Transverse colon (tissue), 4 donors: ENCODE data around the gene CDKN1C. TPM values are rescaled to one million over a fixed set of nuclear protein-coding genes. Genes with fewer than 3 reads are reported as not detected.

Experiments used
- DNase-seq: peaks from one replicate; pipeline ENCODE4 v3.0.0-alpha.2; 2019
- H3K27ac ChIP-seq, 4 donors: fragments of 200-600 bp; sonication (generic); 2 replicates each; pipeline ENCODE4 v1.5.1; 2016 to 2018; ENCODE audit warnings: inconsistent platforms in 4 of 4
- H3K27me3 ChIP-seq: fragments of 200-600 bp; sonication (generic); 2 replicates; pipeline ENCODE4 v1.5.1; 2017; ENCODE audit warnings: inconsistent platforms
- H3K36me3 ChIP-seq, 4 donors: fragments of 200-600 bp; sonication (generic); 2 replicates each; pipeline ENCODE4 v1.5.1; 2017 to 2019; ENCODE audit warnings: inconsistent platforms in 4 of 4
- H3K4me1 ChIP-seq, 4 donors: fragments of 200-600 bp; sonication (generic); 2 replicates each; pipeline ENCODE4 v1.5.1; 2017 to 2020; ENCODE audit warnings: inconsistent platforms in 4 of 4
- H3K4me3 ChIP-seq, 4 donors: fragments of 200-600 bp; sonication (generic); 1 replicate in 1 of 4; 2 replicates in 3 of 4; pipeline versions ENCODE4 v1.5.1 to v1.6.1; 2017 to 2019; ENCODE audit warnings: inconsistent platforms in 4 of 4
- H3K9me3 ChIP-seq, 2 donors: fragments of 200-600 bp; sonication (generic); 2 replicates each; pipeline ENCODE4 v1.5.1; 2017 to 2019; ENCODE audit warnings: inconsistent platforms in 2 of 2
- CTCF ChIP-seq, 5 experiments: fragments of 200-600 bp in 3 of 5; fragments of 450-650 bp in 2 of 5; sonication (generic) in 3 of 5; IDR thresholded peaks; 1 replicate in 2 of 5; 2 replicates in 3 of 5; pipeline ENCODE4 v1.5.1; 2016 to 2017; ENCODE audit warnings: antibody characterized with exemption in 5 of 5, inconsistent platforms in 3 of 5, mild to moderate bottlenecking in 2 of 5, moderate library complexity in 1 of 5
- EP300 ChIP-seq: sonication (generic); formaldehyde crosslinking; IDR thresholded peaks from one replicate; pipeline ENCODE4 v1.6.1; 2017; ENCODE audit warnings: antibody characterized with exemption, low read depth
- POLR2A ChIP-seq: fragments of 450-650 bp; IDR thresholded peaks from one replicate; pipeline ENCODE4 v1.6.1; 2016; ENCODE audit warnings: antibody characterized with exemption, mild to moderate bottlenecking, moderate library complexity
- POLR2AphosphoS5 ChIP-seq, 3 donors: sonication (generic); formaldehyde crosslinking; IDR thresholded peaks; one replicate each; pipeline ENCODE4 v1.6.1; 2016; ENCODE audit warnings: antibody characterized with exemption in 3 of 3
- WGBS, 2 donors: methylation state at CpG; one replicate each; pipeline ENCODE4 v1.1.5; 2018; ENCODE audit warnings: low coverage in 1 of 2; 5-methylcytosine and 5-hydroxymethylcytosine counted together
- in situ Hi-C, 4 donors: fragments of 200-750 bp; cut with MboI; loops; one replicate each; pipeline versions ENCODE4 v1.15.0 to v1.15.1; 2017; ENCODE audit warnings: low sequenced_read_pairs in 3 of 4, low pct_ligation_motif_present in 1 of 4, low pct_unique_long_range_greater_than_20kb in 1 of 4
- intact Hi-C: fragments of 100-400 bp; cut with DNase I; formaldehyde crosslinking; loops from one replicate; pipeline ENCODE4 v1.15.1; 2023; ENCODE audit warnings: low total_unique reads
- total RNA-seq, 4 donors: library from RNA; depleted of rRNA; stranded (reverse); fragments of >200 nt; gene quantifications; one replicate each; pipeline ENCODE4 v1.1.0, GENCODE V29; 2016

The CDKN1C gene
- total RNA-seq, 4 donors from 2014 or later = 12.4 to 40.0 (median 27.7) TPM

- in situ Hi-C loops = loop anchor here in 1 of 4 donors (10.0 kb wide), 1 partner anchor 446 kb away; no protein-coding TSS in a partner anchor
- no peak overlapping the region for H3K27ac ChIP-seq
These were observed 14.4 kb downstream of the CDKN1C start for GRCh38 chr11:2870969-2871680.

GRCh38 chr11:2870460-2870859 lies 15.1 kb downstream of the CDKN1C start:
- H3K9me3 ChIP-seq = no peaks in the 10 kb centered on the region
- no peak overlapping the region for H3K27ac ChIP-seq
- intact Hi-C loops (no loop called here), in situ Hi-C loops (loop anchor here in 1 of 4 donors (10.0 kb wide), 1 partner anchor 446 kb away; no protein-coding TSS in a partner anchor)
- H3K36me3 ChIP-seq = no peaks in the 10 kb centered on the region
- WGBS, 2 donors = 72% methylated on average over 17 of the region's 17 CpGs; no CpG with 5 or more reads in 1 of the 2 donors
- H3K27me3 ChIP-seq = peaks cover 50% of the 10 kb centered on the region
- H3K4me3 ChIP-seq = no peak overlapping the region
- TF ChIP-seq POLR2AphosphoS5 (IDR thresholded peaks at IDR 0.05) (no peak), POLR2A (no peak), CTCF (IDR thresholded peaks at IDR 0.05) (no peak), EP300 (no peak)
- DNase-seq = no peak
- no peaks in the 10 kb centered on the region for H3K4me1 ChIP-seq

More at GRCh38 chr11:2870969-2871680, 14.4 kb downstream of the CDKN1C start:
- no peak for DNase-seq
- Histone ChIP-seq H3K4me1 (no peaks in the 10 kb centered on the region), H3K4me3 (no peak overlapping the region), H3K36me3 (no peaks in the 10 kb centered on the region), H3K27me3 (peaks cover 50% of the 10 kb centered on the region), H3K9me3 (no peaks in the 10 kb centered on the region)
- no peak for TF ChIP-seq POLR2A
- TF ChIP-seq POLR2AphosphoS5 (IDR thresholded peaks at IDR 0.05) = no peak
- no peak for TF ChIP-seq CTCF (IDR thresholded peaks at IDR 0.05)
- TF ChIP-seq EP300 = no peak
- 50 to 68% methylated on average over 2 to 22 of the region's 22 CpGs for WGBS, 2 donors
- intact Hi-C loops = no loop called here

- H3K4me1 ChIP-seq = no peaks in the 10 kb centered on the region
- H3K36me3 ChIP-seq = no peaks in the 10 kb centered on the region
- 0 to 47% methylated on average over 2 to 64 of the region's 90 CpGs for WGBS, 2 donors
- no peak overlapping the region for H3K4me3 ChIP-seq
- no peak for TF ChIP-seq EP300
- no peak for TF ChIP-seq CTCF (IDR thresholded peaks at IDR 0.05)
- no peak for TF ChIP-seq POLR2AphosphoS5 (IDR thresholded peaks at IDR 0.05)
- no peak for TF ChIP-seq POLR2A
- H3K27ac ChIP-seq = no peak overlapping the region
- intact Hi-C loops (no loop called here), in situ Hi-C loops (loop anchor here in 1 of 4 donors (10.0 kb wide), 1 partner anchor 445 kb away; no protein-coding TSS in a partner anchor)
- DNase-seq = no peak
- H3K27me3 ChIP-seq = peaks cover 51% of the 10 kb centered on the region
- H3K9me3 ChIP-seq = no peaks in the 10 kb centered on the region
These were observed 15.8 kb downstream of the CDKN1C start for GRCh38 chr11:2869561-2870427.

- TF ChIP-seq CTCF (IDR thresholded peaks at IDR 0.05) = no peak
- TF ChIP-seq POLR2AphosphoS5 (IDR thresholded peaks at IDR 0.05) = no peak
- TF ChIP-seq EP300 = no peak
- no peak for TF ChIP-seq POLR2A
- H3K4me3 ChIP-seq = no peak overlapping the region
- no peaks in the 10 kb centered on the region for H3K36me3 ChIP-seq
- intact Hi-C loops = no loop called here
- H3K27me3 ChIP-seq = peaks cover 58% of the 10 kb centered on the region
- H3K27ac ChIP-seq = no peak overlapping the region
- no peaks in the 10 kb centered on the region for H3K4me1 ChIP-seq
- 50% methylated on average over 37 of the region's 37 CpGs; no CpG with 5 or more reads in 1 of the 2 donors for WGBS, 2 donors
- in situ Hi-C loops = no loop called here
- DNase-seq = no peak
- H3K9me3 ChIP-seq = no peaks in the 10 kb centered on the region
These were observed 16.4 kb downstream of the CDKN1C start for GRCh38 chr11:2869134-2869526.
